SK-N-MC (cell line): ENCODE measurements around the gene CD70.
"Not testable (repeated sequence)": the region's sequence is repeated elsewhere in the genome, so short reads cannot be mapped to it uniquely, and the experiment has no call there.

Source experiments
- EZH2 ChIP-seq: fragments of 200-600 bp; sonication (generic); IDR thresholded peaks from one replicate; pipeline ENCODE4 v1.6.1; 2017; ENCODE audit warnings: antibody characterized with exemption
- POLR2AphosphoS5 ChIP-seq: IDR thresholded peaks from 2 replicates; pipeline ENCODE4 v1.6.1; 2012; ENCODE audit warnings: mild to moderate bottlenecking, low read depth, low read length, borderline replicate concordance

DNA sequence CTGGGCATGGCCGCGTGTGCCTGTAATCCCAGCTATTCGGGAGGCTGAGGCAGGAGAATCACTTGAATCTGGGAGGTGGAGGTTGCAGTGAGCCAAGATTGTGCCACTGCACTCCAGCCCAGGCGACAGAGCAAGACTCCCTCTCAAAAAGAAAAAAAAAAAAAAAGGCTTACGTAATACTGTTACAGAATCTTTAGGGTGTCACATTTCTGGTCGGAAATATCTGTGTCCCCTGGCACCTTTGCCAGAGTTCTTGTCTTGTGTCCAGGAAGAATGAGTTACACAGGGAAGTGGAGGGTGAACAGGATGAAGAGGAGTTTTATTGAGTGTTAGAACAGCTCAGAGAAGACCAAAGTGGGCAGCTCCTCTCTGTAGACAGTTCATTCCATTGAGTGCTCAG, 40.3 kb downstream of the CD70 start:
- TF ChIP-seq EZH2, POLR2AphosphoS5: not testable (repeated sequence)
